ENCODE data around the gene PIAS1.
A peak's percentile ranks its signal among the peaks of the same experiment; 100 is the strongest.

- TF ChIP-seq EZH2 (IDR thresholded peaks at IDR 0.05; ENCODE audit: borderline replicate concordance, insufficient read depth, low read depth, low read length, poor library complexity, severe bottlenecking) (no peak), CTCF (IDR thresholded peaks at IDR 0.05) (peak; percentile 61)
Measured at GRCh38 chr15:68154923-68155559, 100.9 kb downstream of the PIAS1 start.
